Trophoblast cell (in vitro differentiated cells and primary cell): ENCODE results near the gene MAN2B1.
A peak's percentile ranks its signal among the peaks of the same experiment; 100 is the strongest.

Experiments used
- DNase-seq, 2 donors: peaks; one replicate each; pipeline ENCODE4 v3.0.0-alpha.2; 2016
- H2AFZ ChIP-seq: 2 replicates; pipeline ENCODE4 v1.6.1; 2013; ENCODE audit warnings: low read length, moderate library complexity, mild to moderate bottlenecking; ENCODE audit not compliant: insufficient read depth, poor library complexity
- H2AK5ac ChIP-seq: 2 replicates; pipeline ENCODE4 v1.6.1; 2013; ENCODE audit warnings: mild to moderate bottlenecking, low read length
- H2BK120ac ChIP-seq: 2 replicates; pipeline ENCODE4 v1.6.1; 2013; ENCODE audit warnings: low read length, mild to moderate bottlenecking, moderate library complexity; ENCODE audit not compliant: insufficient read depth, poor library complexity
- H2BK12ac ChIP-seq: 2 replicates; pipeline ENCODE4 v1.6.1; 2013; ENCODE audit warnings: mild to moderate bottlenecking, low read length, moderate library complexity
- H2BK5ac ChIP-seq: 2 replicates; pipeline ENCODE4 v1.6.1; 2013; ENCODE audit warnings: low read length, low read depth, moderate library complexity, mild to moderate bottlenecking; ENCODE audit not compliant: poor library complexity
- H3K14ac ChIP-seq: 2 replicates; pipeline ENCODE4 v1.6.1; 2013; ENCODE audit warnings: mild to moderate bottlenecking, low read length
- H3K18ac ChIP-seq: 2 replicates; pipeline ENCODE4 v1.6.1; 2013; ENCODE audit warnings: mild to moderate bottlenecking, low read length
- H3K23ac ChIP-seq: 2 replicates; pipeline ENCODE4 v1.6.1; 2013; ENCODE audit warnings: low read length
- H3K27ac ChIP-seq: 2 replicates; pipeline ENCODE4 v1.5.1; 2013; ENCODE audit warnings: low read depth, mild to moderate bottlenecking, inconsistent platforms, low read length, moderate library complexity
- H3K27me3 ChIP-seq: 2 replicates; pipeline ENCODE4 v1.6.1; 2013; ENCODE audit warnings: inconsistent platforms, mild to moderate bottlenecking, low read length, moderate library complexity; ENCODE audit not compliant: insufficient read depth
- H3K36me3 ChIP-seq, 2 experiments: 1 replicate in 1 of 2; 2 replicates in 1 of 2; pipeline ENCODE4 v1.6.1; 2013; ENCODE audit warnings: low read length in 2 of 2, mild to moderate bottlenecking in 2 of 2, moderate library complexity in 1 of 2; ENCODE audit not compliant: insufficient read depth in 2 of 2, control insufficient read depth in 1 of 2
- H3K4ac ChIP-seq: 2 replicates; pipeline ENCODE4 v1.6.1; 2013; ENCODE audit warnings: low read depth, mild to moderate bottlenecking, low read length, moderate library complexity
- H3K4me1 ChIP-seq, 2 experiments: 1 replicate in 1 of 2; 2 replicates in 1 of 2; pipeline ENCODE4 v1.6.1; 2013; ENCODE audit warnings: low read length in 2 of 2, mild to moderate bottlenecking in 2 of 2, moderate library complexity in 1 of 2; ENCODE audit not compliant: insufficient read depth in 2 of 2, control insufficient read depth in 1 of 2
- H3K4me2 ChIP-seq: 2 replicates; pipeline ENCODE4 v1.6.1; 2013; ENCODE audit warnings: inconsistent platforms, mild to moderate bottlenecking, low read length, moderate library complexity
- H3K4me3 ChIP-seq: 2 replicates; pipeline ENCODE4 v1.5.1; 2013; ENCODE audit warnings: mild to moderate bottlenecking, low read depth, low read length, inconsistent platforms
- H3K79me1 ChIP-seq: one replicate; pipeline ENCODE4 v1.6.1; 2013; ENCODE audit warnings: low read length
- H3K79me2 ChIP-seq: 2 replicates; pipeline ENCODE4 v1.6.1; 2013; ENCODE audit warnings: low read length, mild to moderate bottlenecking; ENCODE audit not compliant: control insufficient read depth, insufficient read depth, poor library complexity
- H3K9ac ChIP-seq: 2 replicates; pipeline ENCODE4 v1.6.1; 2013; ENCODE audit warnings: mild to moderate bottlenecking, low read length
- H3K9me3 ChIP-seq: 2 replicates; pipeline ENCODE4 v1.6.1; 2013; ENCODE audit warnings: low read depth, mild to moderate bottlenecking, control low read depth, inconsistent platforms, low read length; ENCODE audit not compliant: insufficient read depth
- H4K12ac ChIP-seq: 2 replicates; pipeline ENCODE4 v1.6.1; 2013; ENCODE audit warnings: low read depth, mild to moderate bottlenecking, low read length, moderate library complexity
- H4K8ac ChIP-seq: 2 replicates; pipeline ENCODE4 v1.6.1; 2013; ENCODE audit warnings: low read depth, mild to moderate bottlenecking, low read length, moderate library complexity
- H4K91ac ChIP-seq: one replicate; pipeline ENCODE4 v1.6.1; 2013; ENCODE audit warnings: low read depth, mild to moderate bottlenecking, low read length, moderate library complexity
- WGBS: extraction: QIAGEN DNeasy Blood & Tissue Kit; methylation state at CpG from one replicate; pipeline ENCODE4 v1.1.7; 2013; ENCODE audit warnings: missing lambda C conversion rate; ENCODE audit not compliant: insufficient read length, insufficient coverage; ENCODE audit errors: extremely low coverage; 5-methylcytosine and 5-hydroxymethylcytosine counted together

MAN2B1 gene

GRCh38 chr19:12695514-12695913 is 29.0 kb upstream of the MAN2B1 start:
- H3K27ac ChIP-seq, result no peak overlapping the region
- peak overlapping the region; percentile 96 for H3K4me2 ChIP-seq
- no peak overlapping the region for H3K4ac ChIP-seq
- H3K4me3 ChIP-seq, result peak overlapping the region; percentile 91
- peaks cover 4% of the 10 kb centered on the region for H3K79me2 ChIP-seq
- H2BK12ac ChIP-seq, result no peak overlapping the region
- no peak overlapping the region for H2BK120ac ChIP-seq
- no peak overlapping the region for H2AK5ac ChIP-seq
- no peak overlapping the region for H3K23ac ChIP-seq
- peaks cover 2% of the 10 kb centered on the region for H3K79me1 ChIP-seq
- no peak overlapping the region for H4K91ac ChIP-seq
- H3K9ac ChIP-seq, result peak overlapping the region; percentile 55
- H3K9me3 ChIP-seq, result peaks cover 2% of the 10 kb centered on the region
- peaks cover 3 to 5% of the 10 kb centered on the region in 2 experiments for H3K4me1 ChIP-seq
- no peak overlapping the region for H4K8ac ChIP-seq
- no peak overlapping the region for H3K18ac ChIP-seq
- no peak overlapping the region for H4K12ac ChIP-seq
- WGBS, result no CpG with 5 or more reads among the region's 1 CpG
- no peak overlapping the region for H2BK5ac ChIP-seq
- no peak for DNase-seq
- H3K27me3 ChIP-seq, result no peaks in the 10 kb centered on the region
- H3K36me3 ChIP-seq, result peaks cover 19 to 24% of the 10 kb centered on the region in 2 experiments
- H2AFZ ChIP-seq, result no peak overlapping the region
- H3K14ac ChIP-seq, result no peak overlapping the region

- no CpG with 5 or more reads among the region's 2 CpGs for WGBS
- H2BK120ac ChIP-seq, result no peak overlapping the region
- H3K27me3 ChIP-seq, result no peaks in the 10 kb centered on the region
- no peak overlapping the region for H3K27ac ChIP-seq
- peaks cover 3 to 5% of the 10 kb centered on the region in 2 experiments for H3K4me1 ChIP-seq
- H3K14ac ChIP-seq, result no peak overlapping the region
- no peak overlapping the region for H3K4me3 ChIP-seq
- no peak overlapping the region for H4K8ac ChIP-seq
- no peak overlapping the region for H2AK5ac ChIP-seq
- no peak overlapping the region for H2BK12ac ChIP-seq
- peaks cover 16 to 20% of the 10 kb centered on the region in 2 experiments for H3K36me3 ChIP-seq
- no peak overlapping the region for H4K12ac ChIP-seq
- no peak overlapping the region for H3K4me2 ChIP-seq
- H3K18ac ChIP-seq, result no peak overlapping the region
- no peak overlapping the region for H2AFZ ChIP-seq
- H3K9me3 ChIP-seq, result peaks cover 2% of the 10 kb centered on the region
- H2BK5ac ChIP-seq, result no peak overlapping the region
- no peak overlapping the region for H3K9ac ChIP-seq
- H4K91ac ChIP-seq, result no peak overlapping the region
- peaks cover 4% of the 10 kb centered on the region for H3K79me2 ChIP-seq
- H3K23ac ChIP-seq, result no peak overlapping the region
- no peak overlapping the region for H3K4ac ChIP-seq
- H3K79me1 ChIP-seq, result peaks cover 2% of the 10 kb centered on the region
- DNase-seq, result no peak
These were observed 28.6 kb upstream of the MAN2B1 start for GRCh38 chr19:12695096-12695495.

GRCh38 chr19:12694641-12695040 is 28.1 kb upstream of the MAN2B1 start:
- Histone ChIP-seq H3K27ac (no peak overlapping the region), H3K23ac (no peak overlapping the region)

GRCh38 chr19:12692960-12693359 is 26.4 kb upstream of the MAN2B1 start:
- H4K91ac ChIP-seq, result no peak overlapping the region
- no peak for DNase-seq
- H3K4ac ChIP-seq, result no peak overlapping the region
- H3K4me3 ChIP-seq, result no peak overlapping the region
- H2BK5ac ChIP-seq, result no peak overlapping the region
- H3K79me2 ChIP-seq, result peaks cover 4% of the 10 kb centered on the region
- H3K27ac ChIP-seq, result no peak overlapping the region
- no peak overlapping the region for H2AFZ ChIP-seq
- H4K12ac ChIP-seq, result no peak overlapping the region
- no peak overlapping the region for H3K4me2 ChIP-seq
- no peaks in the 10 kb centered on the region for H3K27me3 ChIP-seq
- no peak overlapping the region for H3K23ac ChIP-seq
- peaks cover 2% of the 10 kb centered on the region for H3K79me1 ChIP-seq
- no peak overlapping the region for H3K18ac ChIP-seq
- no peak overlapping the region for H4K8ac ChIP-seq
- H2BK120ac ChIP-seq, result no peak overlapping the region
- H3K14ac ChIP-seq, result no peak overlapping the region
- no peak overlapping the region for H2BK12ac ChIP-seq
- WGBS, result no CpG with 5 or more reads among the region's 5 CpGs
- H3K36me3 ChIP-seq, result peaks cover 9 to 12% of the 10 kb centered on the region in 2 experiments
- peaks cover 3 to 5% of the 10 kb centered on the region in 2 experiments for H3K4me1 ChIP-seq
- peaks cover 6% of the 10 kb centered on the region for H3K9me3 ChIP-seq
- H2AK5ac ChIP-seq, result no peak overlapping the region
- no peak overlapping the region for H3K9ac ChIP-seq

More at GRCh38 chr19:12694641-12695040, 28.1 kb upstream of the MAN2B1 start:
- no peak overlapping the region for H3K14ac ChIP-seq
- no peak overlapping the region for H4K91ac ChIP-seq
- H4K8ac ChIP-seq, result no peak overlapping the region
- H3K4ac ChIP-seq, result no peak overlapping the region
- no peak overlapping the region for H3K4me3 ChIP-seq
- peaks cover 2% of the 10 kb centered on the region for H3K79me1 ChIP-seq
- peaks cover 4% of the 10 kb centered on the region for H3K79me2 ChIP-seq
- no peak overlapping the region for H2BK12ac ChIP-seq
- no peak overlapping the region for H2BK5ac ChIP-seq
- DNase-seq, result no peak
- H3K4me2 ChIP-seq, result no peak overlapping the region
- H3K27me3 ChIP-seq, result no peaks in the 10 kb centered on the region
- H3K4me1 ChIP-seq, result peaks cover 3 to 5% of the 10 kb centered on the region in 2 experiments
- H2AFZ ChIP-seq, result no peak overlapping the region
- no peak overlapping the region for H3K9ac ChIP-seq
- no peak overlapping the region for H2BK120ac ChIP-seq
- H2AK5ac ChIP-seq, result no peak overlapping the region
- H3K36me3 ChIP-seq, result peaks cover 14 to 16% of the 10 kb centered on the region in 2 experiments
- peaks cover 2% of the 10 kb centered on the region for H3K9me3 ChIP-seq
- no CpG with 5 or more reads among the region's 16 CpGs for WGBS
- no peak overlapping the region for H3K18ac ChIP-seq
- no peak overlapping the region for H4K12ac ChIP-seq
